NCI-H1092 treated with DMSO at 0.1 percent for 48 hours (cell line): ENCODE results near the gene GPC6.
A peak's percentile ranks its signal among the peaks of the same experiment; 100 is the strongest.

Source experiments
- DNase-seq: peaks from one replicate; lab custom pipeline; 2025; lab: John Stamatoyannopoulos, UW

The GPC6 gene

GRCh38 chr13:94119360-94119936 is 892.8 kb downstream of the GPC6 start:
- no peak for DNase-seq

- DNase-seq = no peak
These were observed 894.3 kb downstream of the GPC6 start for GRCh38 chr13:94120878-94121277.

GRCh38 chr13:94121686-94122085 is 895.1 kb downstream of the GPC6 start:
- DNase-seq = no peak

DNA sequence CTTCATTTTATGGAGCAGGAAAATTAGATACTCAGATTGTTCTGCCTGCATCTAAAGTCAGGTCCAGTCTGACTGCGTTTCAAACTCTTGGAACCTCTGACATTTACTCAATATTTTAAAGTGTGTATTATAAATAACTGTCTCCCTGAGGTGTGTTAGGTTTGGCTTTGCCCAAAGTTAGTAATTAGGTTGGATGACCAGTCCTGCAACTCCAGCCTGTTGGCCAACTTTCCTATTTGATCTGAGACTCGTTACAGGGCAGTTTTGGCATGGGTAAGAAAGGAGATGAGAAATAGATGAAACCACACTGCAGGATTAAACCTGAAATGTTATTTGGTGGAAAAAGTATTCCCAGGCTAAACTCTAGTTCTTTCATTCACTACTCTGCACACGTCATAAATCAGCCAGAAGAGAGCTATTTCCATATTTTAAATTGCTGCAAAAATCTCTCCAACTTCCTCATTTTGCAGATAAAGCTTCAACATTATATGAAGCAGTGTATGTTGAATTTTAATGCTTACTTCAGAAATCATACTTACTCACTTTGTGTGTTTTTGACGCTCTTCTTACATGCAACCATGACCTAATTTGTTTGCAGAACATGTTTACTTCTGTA is 895.8 kb downstream of the GPC6 start:
- DNase-seq = no peak

- no peak for DNase-seq
These were observed 897.0 kb downstream of the GPC6 start for GRCh38 chr13:94123557-94123956.

GRCh38 chr13:94128430-94128829 is 901.8 kb downstream of the GPC6 start:
- DNase-seq = no peak

DNA sequence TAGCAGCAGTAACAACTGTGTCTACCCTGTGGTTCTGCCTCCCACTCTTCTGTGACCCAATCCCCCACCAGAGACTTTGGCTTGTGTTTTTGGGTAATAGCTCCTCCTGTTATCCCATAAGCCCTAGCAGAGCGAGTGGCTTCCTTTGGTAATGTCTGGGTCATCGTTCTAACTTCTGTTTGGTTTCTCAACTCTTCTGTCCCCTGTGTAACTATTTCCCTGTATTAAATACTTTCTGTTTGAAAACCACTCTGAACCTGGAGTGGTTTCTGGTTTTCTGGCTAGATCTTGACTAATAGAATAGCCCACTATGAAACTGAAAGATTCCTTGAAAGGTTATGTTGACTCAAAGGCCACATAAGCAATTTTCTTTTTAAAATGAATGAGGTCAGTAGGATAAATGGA is 902.9 kb downstream of the GPC6 start:
- no peak for DNase-seq

GRCh38 chr13:94138831-94139230 is 912.2 kb downstream of the GPC6 start:
- DNase-seq = no peak

DNA sequence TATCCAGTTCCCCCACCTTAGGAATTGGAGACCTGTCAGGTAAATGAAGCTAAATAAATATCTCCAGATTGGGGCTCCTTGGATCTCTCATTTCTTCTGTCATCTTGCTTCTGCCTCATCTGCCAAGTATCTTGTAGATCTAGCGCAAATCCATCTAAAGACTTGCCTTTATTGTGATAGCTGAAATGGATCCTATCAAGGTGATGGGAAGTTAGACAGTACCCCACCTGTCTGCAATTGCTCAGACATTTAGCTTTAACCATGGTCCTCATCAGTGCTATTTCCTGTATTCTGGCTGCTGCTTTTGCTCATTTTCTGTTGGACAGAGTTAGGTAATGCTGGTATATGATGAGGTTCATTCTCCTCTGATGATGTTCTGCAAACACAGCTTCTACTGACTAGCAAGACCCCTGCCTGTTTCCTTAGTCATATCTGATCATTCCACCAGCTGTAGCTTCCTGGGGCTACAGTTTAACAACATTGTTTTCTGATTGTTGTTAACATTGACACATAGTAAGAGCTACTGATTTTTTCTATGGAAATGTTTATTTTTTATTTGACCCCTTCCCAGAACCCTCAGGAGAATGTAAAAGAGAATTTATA is 912.9 kb downstream of the GPC6 start:
- DNase-seq = no peak

- DNase-seq = no peak
These were observed 913.4 kb downstream of the GPC6 start for GRCh38 chr13:94140027-94140426.

DNA sequence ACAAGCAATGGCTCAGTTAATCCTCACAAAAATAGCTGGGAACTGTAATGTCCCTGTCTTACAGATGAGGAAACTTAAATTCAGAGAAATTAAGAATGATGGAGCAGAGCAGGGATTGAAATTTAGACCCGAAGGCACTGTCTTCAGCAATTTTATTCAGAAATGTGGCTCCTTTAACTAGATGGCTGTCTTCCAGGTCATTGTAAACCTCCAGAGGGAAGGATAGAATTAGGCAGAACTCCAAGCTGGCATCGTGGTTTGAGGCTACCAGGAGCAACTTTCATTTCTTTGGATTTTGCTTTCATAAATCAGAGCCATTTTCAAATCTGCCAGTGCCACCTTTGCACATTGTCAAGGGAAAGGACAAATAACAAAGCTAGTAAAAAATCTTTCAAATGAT is 913.9 kb downstream of the GPC6 start:
- peak; percentile 34 for DNase-seq

DNA sequence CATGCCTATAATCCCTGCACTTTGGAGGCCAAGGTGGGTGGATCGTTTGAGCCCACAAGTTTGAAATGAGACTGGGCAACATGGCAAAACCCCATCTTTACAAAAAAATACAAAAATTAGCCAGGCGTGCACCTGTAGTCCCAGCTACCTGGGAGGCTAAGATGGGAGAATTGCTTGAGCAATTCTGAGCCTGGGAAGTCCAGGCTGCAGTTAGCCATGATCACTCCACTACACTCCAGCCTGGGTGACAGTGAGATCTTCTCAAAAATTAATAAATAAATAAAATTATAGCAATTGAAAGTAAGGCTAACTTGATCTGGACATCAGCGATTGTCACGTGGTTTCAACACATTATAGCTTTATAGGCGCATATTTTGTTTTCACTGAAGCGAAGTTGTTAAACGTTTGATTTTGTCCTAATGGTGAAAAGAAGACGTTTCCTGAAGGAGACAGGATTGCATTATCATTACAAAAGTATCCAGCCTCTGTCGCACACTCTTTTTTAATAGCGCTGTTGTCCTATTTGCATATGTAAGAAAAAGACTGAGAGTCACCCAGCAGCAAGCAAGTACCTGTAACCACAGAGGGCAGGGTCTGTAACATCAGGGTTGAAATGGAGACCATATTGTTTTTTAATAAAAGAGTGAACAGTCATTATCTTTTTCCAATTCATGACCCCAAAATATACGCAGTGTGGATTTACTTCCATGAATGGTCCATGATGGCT is 917.2 kb downstream of the GPC6 start:
- no peak for DNase-seq

DNA sequence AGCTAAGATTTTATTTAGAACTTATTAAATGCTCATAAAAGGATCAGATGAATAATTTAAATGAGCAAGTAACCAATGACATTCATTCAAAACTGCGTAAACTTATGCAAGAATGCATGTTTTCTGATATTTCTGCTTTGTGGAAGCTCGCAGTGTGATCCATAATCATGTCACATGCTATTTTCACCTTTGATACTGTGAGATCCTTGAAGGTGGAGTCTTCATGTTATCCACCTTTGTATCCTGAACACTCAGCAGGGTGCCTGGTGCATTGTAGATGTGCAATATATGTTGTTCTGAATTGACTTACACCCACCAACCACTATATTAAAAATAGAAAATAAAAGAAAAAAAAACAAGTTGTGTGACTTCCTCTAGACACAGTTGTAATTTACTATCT is 919.4 kb downstream of the GPC6 start:
- DNase-seq = no peak

DNA sequence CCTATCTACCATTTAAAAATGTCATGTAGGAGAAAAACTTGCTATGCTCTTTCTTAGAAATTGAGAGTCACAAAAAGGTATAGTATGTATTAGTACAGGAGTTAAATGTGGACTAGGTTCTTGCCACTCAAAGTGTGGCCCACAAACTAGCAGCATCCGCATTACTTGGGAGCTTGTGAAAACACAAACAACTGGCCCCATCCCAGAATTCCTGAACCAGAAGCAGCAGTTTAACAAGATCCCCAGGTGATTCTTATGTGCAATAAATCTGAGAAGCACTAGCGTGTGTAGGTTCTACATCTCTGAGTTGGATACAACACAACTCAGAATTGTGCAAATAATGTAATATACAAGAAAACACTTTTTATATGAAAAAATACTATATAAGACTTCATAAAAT is 927.0 kb downstream of the GPC6 start:
- no peak for DNase-seq

DNA sequence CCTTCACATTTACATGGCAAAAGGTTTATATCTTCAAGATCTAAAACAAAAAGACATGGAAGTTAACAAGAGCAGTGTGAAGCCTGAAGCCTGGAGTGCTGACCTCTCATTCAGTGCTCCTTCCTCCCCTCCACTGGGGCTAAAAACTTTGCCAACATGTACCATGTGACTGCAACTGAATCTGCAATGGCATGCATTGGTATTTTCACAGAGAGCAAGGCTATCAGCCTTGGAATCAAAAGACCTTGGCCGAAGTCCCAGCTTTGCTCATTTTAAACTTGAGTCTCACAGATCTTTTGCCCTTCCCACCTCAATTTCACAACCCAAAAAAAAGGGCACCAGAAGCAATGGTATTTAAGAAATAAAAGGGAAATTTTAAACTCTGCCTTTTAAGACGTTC is 927.8 kb downstream of the GPC6 start:
- DNase-seq = no peak

GRCh38 chr13:94157705-94158218 is 931.2 kb downstream of the GPC6 start:
- DNase-seq = no peak

GRCh38 chr13:94160875-94161274 is 934.3 kb downstream of the GPC6 start:
- DNase-seq = no peak

DNA sequence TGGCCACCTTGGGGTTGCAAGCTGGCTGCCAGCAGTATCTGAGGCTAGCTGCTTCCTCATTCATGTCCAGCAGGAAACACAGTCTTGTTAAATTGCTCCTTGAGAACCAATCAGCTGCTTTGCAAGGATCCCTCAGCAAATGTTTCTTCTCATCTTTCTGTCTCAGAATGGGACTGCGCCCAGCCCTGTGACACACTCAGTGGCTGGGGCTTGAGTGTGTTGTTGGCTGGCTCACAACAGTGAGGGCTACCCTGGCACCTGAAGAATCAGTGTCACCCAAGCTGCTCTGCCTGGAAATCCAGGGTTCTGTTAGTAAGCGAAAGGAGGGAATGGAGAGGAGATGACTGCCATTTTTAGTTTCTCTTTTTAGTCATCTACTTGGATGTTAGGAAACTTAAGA is 935.7 kb downstream of the GPC6 start:
- no peak for DNase-seq

- no peak for DNase-seq
These were observed 936.9 kb downstream of the GPC6 start for GRCh38 chr13:94163535-94163934.

GRCh38 chr13:94168783-94169453 is 942.3 kb downstream of the GPC6 start:
- DNase-seq = no peak

- no peak for DNase-seq
These were observed 943.0 kb downstream of the GPC6 start for GRCh38 chr13:94169454-94170144.

GRCh38 chr13:94170145-94170571 is 943.6 kb downstream of the GPC6 start:
- no peak for DNase-seq
